Measurements from ENCODE around the gene CLUH. TPM values are rescaled to one million over a fixed set of nuclear protein-coding genes. Genes with fewer than 3 reads are reported as not detected.

The CLUH gene
- total and polyA plus RNA-seq, 2 experiments from 2014 or later, result 45.5 to 50.2 TPM

- Histone ChIP-seq H3K27me3 (peaks cover 16% of the 10 kb centered on the region), H3K4me1 (ENCODE audit: insufficient read depth) (peaks cover 3% of the 10 kb centered on the region), H3K27ac (no peak overlapping the region), H3K9me2 (replicated peaks; ENCODE audit: insufficient read depth) (no peaks in the 10 kb centered on the region), H3K79me2 (no peaks in the 10 kb centered on the region), H3K4me2 (peak overlapping the region; percentile 83), H4K20me1 (ENCODE audit: insufficient read depth, poor library complexity, severe bottlenecking) (no peaks in the 10 kb centered on the region), H2AFZ (no peak overlapping the region), H3K9me3 (ENCODE audit: low read depth) (no peaks in the 10 kb centered on the region), H3K36me3 (replicated peaks; ENCODE audit: insufficient read depth, low read depth) (no peaks in the 10 kb centered on the region), H3K4me3 (no peak overlapping the region)
- WGBS (ENCODE audit: low lambda C conversion rate, missing lambda C conversion rate), result 12% methylated on average over 12 of the region's 18 CpGs
- DNase-seq (ENCODE audit: low spot score), result no peak
- TF ChIP-seq EZH2 (IDR thresholded peaks at IDR 0.05; ENCODE audit: borderline replicate concordance), result no peak
- TF ChIP-seq CTCF (IDR thresholded peaks at IDR 0.05; ENCODE audit: poor library complexity), result no peak
- no peak for TF ChIP-seq EZH2phosphoT487 (IDR thresholded peaks at IDR 0.05; ENCODE audit: low read depth, severe bottlenecking, unreplicated experiment)
These were observed 12.0 kb upstream of the CLUH start for GRCh38 chr17:2723505-2723996.

- Histone ChIP-seq H2AFZ (no peak overlapping the region), H3K9me2 (replicated peaks; ENCODE audit: insufficient read depth) (no peaks in the 10 kb centered on the region), H3K4me3 (no peak overlapping the region), H4K20me1 (ENCODE audit: insufficient read depth, poor library complexity, severe bottlenecking) (no peaks in the 10 kb centered on the region), H3K27me3 (peaks cover 16% of the 10 kb centered on the region), H3K9me3 (ENCODE audit: low read depth) (no peaks in the 10 kb centered on the region), H3K79me2 (no peaks in the 10 kb centered on the region), H3K27ac (no peak overlapping the region), H3K36me3 (replicated peaks; ENCODE audit: insufficient read depth, low read depth) (no peaks in the 10 kb centered on the region), H3K4me2 (no peak overlapping the region), H3K4me1 (ENCODE audit: insufficient read depth) (peaks cover 3% of the 10 kb centered on the region)
- DNase-seq (ENCODE audit: low spot score), result no peak
- TF ChIP-seq EZH2phosphoT487 (IDR thresholded peaks at IDR 0.05; ENCODE audit: low read depth, severe bottlenecking, unreplicated experiment), result no peak
- no peak for TF ChIP-seq EZH2 (IDR thresholded peaks at IDR 0.05; ENCODE audit: borderline replicate concordance)
- no peak for TF ChIP-seq CTCF (IDR thresholded peaks at IDR 0.05; ENCODE audit: poor library complexity)
- WGBS (ENCODE audit: low lambda C conversion rate, missing lambda C conversion rate), result 76% methylated on average over 10 of the region's 10 CpGs
These were observed 11.0 kb upstream of the CLUH start for GRCh38 chr17:2722611-2723010.

- DNase-seq (ENCODE audit: low spot score), result no peak
- H3K4me2 ChIP-seq, result no peak overlapping the region
- H4K20me1 ChIP-seq (ENCODE audit: insufficient read depth, poor library complexity, severe bottlenecking), result no peaks in the 10 kb centered on the region
- peaks cover 3% of the 10 kb centered on the region for H3K4me1 ChIP-seq (ENCODE audit: insufficient read depth)
- H3K36me3 ChIP-seq (replicated peaks; ENCODE audit: insufficient read depth, low read depth), result no peaks in the 10 kb centered on the region
- no peak overlapping the region for H2AFZ ChIP-seq
- TF ChIP-seq EZH2phosphoT487 (IDR thresholded peaks at IDR 0.05; ENCODE audit: low read depth, severe bottlenecking, unreplicated experiment), result no peak
- TF ChIP-seq CTCF (IDR thresholded peaks at IDR 0.05; ENCODE audit: poor library complexity), result no peak
- TF ChIP-seq EZH2 (IDR thresholded peaks at IDR 0.05; ENCODE audit: borderline replicate concordance), result no peak
- no peaks in the 10 kb centered on the region for H3K79me2 ChIP-seq
- H3K27me3 ChIP-seq, result peaks cover 16% of the 10 kb centered on the region
- WGBS (ENCODE audit: low lambda C conversion rate, missing lambda C conversion rate), result 79% methylated on average over 4 of the region's 4 CpGs
- no peaks in the 10 kb centered on the region for H3K9me2 ChIP-seq (replicated peaks; ENCODE audit: insufficient read depth)
- H3K4me3 ChIP-seq, result no peak overlapping the region
- H3K9me3 ChIP-seq (ENCODE audit: low read depth), result no peaks in the 10 kb centered on the region
- H3K27ac ChIP-seq, result no peak overlapping the region
These were observed 10.0 kb upstream of the CLUH start for GRCh38 chr17:2721603-2722002.

GRCh38 chr17:2719861-2720260, 8.3 kb upstream of the CLUH start:
- no peaks in the 10 kb centered on the region for H3K9me2 ChIP-seq (replicated peaks; ENCODE audit: insufficient read depth)
- 60% methylated on average over 4 of the region's 4 CpGs for WGBS (ENCODE audit: low lambda C conversion rate, missing lambda C conversion rate)
- TF ChIP-seq EZH2 (IDR thresholded peaks at IDR 0.05; ENCODE audit: borderline replicate concordance) (no peak), EZH2phosphoT487 (IDR thresholded peaks at IDR 0.05; ENCODE audit: low read depth, severe bottlenecking, unreplicated experiment) (no peak), CTCF (IDR thresholded peaks at IDR 0.05; ENCODE audit: poor library complexity) (no peak)

More at GRCh38 chr17:2719861-2720260, 8.3 kb upstream of the CLUH start:
- no peaks in the 10 kb centered on the region for H4K20me1 ChIP-seq (ENCODE audit: insufficient read depth, poor library complexity, severe bottlenecking)
- DNase-seq (ENCODE audit: low spot score), result no peak
- no peak overlapping the region for H2AFZ ChIP-seq
- H3K79me2 ChIP-seq, result no peaks in the 10 kb centered on the region
- H3K36me3 ChIP-seq (replicated peaks; ENCODE audit: insufficient read depth, low read depth), result no peaks in the 10 kb centered on the region
- H3K9me3 ChIP-seq (ENCODE audit: low read depth), result no peaks in the 10 kb centered on the region
- H3K4me1 ChIP-seq (ENCODE audit: insufficient read depth), result peaks cover 3% of the 10 kb centered on the region
- H3K4me3 ChIP-seq, result no peak overlapping the region
- H3K27me3 ChIP-seq, result peaks cover 10% of the 10 kb centered on the region
- no peak overlapping the region for H3K4me2 ChIP-seq
- no peak overlapping the region for H3K27ac ChIP-seq
